Fibroblast of upper back skin (primary cell): ENCODE measurements around the gene MUC6.
A peak's percentile ranks its signal among the peaks of the same experiment; 100 is the strongest.

Source experiments
- DNase-seq: peaks from one replicate; pipeline ENCODE4 v3.0.0-alpha.2; 2013

Gene MUC6

GRCh38 chr11:1050581-1051355, 14.2 kb upstream of the MUC6 start:
- DNase-seq: peak; percentile 45

GRCh38 chr11:1049911-1050580, 13.5 kb upstream of the MUC6 start:
- no peak for DNase-seq

- no peak for DNase-seq
These were observed 12.9 kb upstream of the MUC6 start for GRCh38 chr11:1049431-1049891.

- no peak for DNase-seq
These were observed 12.5 kb upstream of the MUC6 start for GRCh38 chr11:1049071-1049405.

- DNase-seq: no peak
These were observed 12.0 kb upstream of the MUC6 start for GRCh38 chr11:1048375-1049070.

GRCh38 chr11:1047595-1048156, 11.2 kb upstream of the MUC6 start:
- DNase-seq: no peak

- no peak for DNase-seq
These were observed 7.6 kb upstream of the MUC6 start for GRCh38 chr11:1044160-1044559.

- no peak for DNase-seq
These were observed 7.1 kb upstream of the MUC6 start for GRCh38 chr11:1043563-1044096.

- DNase-seq: no peak
These were observed 6.4 kb upstream of the MUC6 start for GRCh38 chr11:1042626-1043562.

GRCh38 chr11:1041936-1042608, 5.6 kb upstream of the MUC6 start:
- no peak for DNase-seq

GRCh38 chr11:1041471-1041870, 5.0 kb upstream of the MUC6 start:
- DNase-seq: no peak

GRCh38 chr11:1041149-1041467, 4.6 kb upstream of the MUC6 start:
- DNase-seq: no peak

- DNase-seq: no peak
These were observed 4.1 kb upstream of the MUC6 start for GRCh38 chr11:1040428-1041148.

- no peak for DNase-seq
These were observed 3.2 kb upstream of the MUC6 start for GRCh38 chr11:1039481-1040427.

- DNase-seq: no peak
These were observed 2.4 kb upstream of the MUC6 start for GRCh38 chr11:1038921-1039320.

GRCh38 chr11:1038361-1038760, 1.8 kb upstream of the MUC6 start:
- DNase-seq: no peak

- DNase-seq: no peak
These were observed 1.1 kb upstream of the MUC6 start for GRCh38 chr11:1037506-1038055.

GRCh38 chr11:1036931-1037330, 413 bp upstream of the MUC6 start:
- DNase-seq: no peak

- no peak for DNase-seq
These were observed 788 bp downstream of the MUC6 start for GRCh38 chr11:1035577-1036283.
